Tibial artery (tissue), 4 donors: ENCODE data around the gene DZIP1.
"Not testable (repeated sequence)": the region's sequence is repeated elsewhere in the genome, so short reads cannot be mapped to it uniquely, and the experiment has no call there.

ENCODE experiments used
- DNase-seq, 2 donors: peaks; one replicate each; pipeline ENCODE4 v3.0.0-alpha.2; 2019
- H3K27ac ChIP-seq, 2 donors: fragments of 200-600 bp; sonication (generic) in 1 of 2; 1 replicate in 1 of 2; 2 replicates in 1 of 2; pipeline ENCODE4 v1.5.1; 2018 to 2019; ENCODE audit warnings: mild to moderate bottlenecking in 1 of 2
- H3K27me3 ChIP-seq, 2 donors: fragments of 200-600 bp; sonication (generic) in 1 of 2; one replicate each; pipeline versions ENCODE4 v1.5.1 to v1.6.0; 2016 to 2019
- H3K36me3 ChIP-seq, 3 donors: fragments of 200-600 bp; sonication (generic) in 2 of 3; one replicate each; pipeline ENCODE4 v1.5.1; 2016 to 2019; ENCODE audit warnings: mild to moderate bottlenecking in 2 of 3
- H3K4me1 ChIP-seq, 4 donors: fragments of 200-600 bp; sonication (generic) in 2 of 4; 1 replicate in 3 of 4; 2 replicates in 1 of 4; pipeline ENCODE4 v1.5.1; 2016 to 2019
- H3K4me3 ChIP-seq, 2 donors: fragments of 200-600 bp; sonication (generic) in 1 of 2; 1 replicate in 1 of 2; 2 replicates in 1 of 2; pipeline ENCODE4 v1.5.1; 2018 to 2019; ENCODE audit warnings: mild to moderate bottlenecking in 2 of 2
- H3K9me3 ChIP-seq, 3 donors: fragments of 200-600 bp; sonication (generic) in 1 of 3; one replicate each; pipeline ENCODE4 v1.5.1; 2016 to 2019
- intact Hi-C: fragments of 100-400 bp; cut with DNase I; formaldehyde crosslinking; loops from one replicate; pipeline ENCODE4 v1.15.0; 2023; ENCODE audit warnings: low total_unique reads
- TF ChIP-seq, protein P1 (sequence below), 2 experiments: fragments of 200-600 bp in 1 of 2; fragments of 450-650 bp in 1 of 2; IDR thresholded peaks; one replicate each; pipeline ENCODE4 v1.5.1; 2017 to 2019; ENCODE audit warnings: antibody characterized with exemption in 2 of 2, mild to moderate bottlenecking in 1 of 2, moderate library complexity in 1 of 2

DZIP1 gene

DNA sequence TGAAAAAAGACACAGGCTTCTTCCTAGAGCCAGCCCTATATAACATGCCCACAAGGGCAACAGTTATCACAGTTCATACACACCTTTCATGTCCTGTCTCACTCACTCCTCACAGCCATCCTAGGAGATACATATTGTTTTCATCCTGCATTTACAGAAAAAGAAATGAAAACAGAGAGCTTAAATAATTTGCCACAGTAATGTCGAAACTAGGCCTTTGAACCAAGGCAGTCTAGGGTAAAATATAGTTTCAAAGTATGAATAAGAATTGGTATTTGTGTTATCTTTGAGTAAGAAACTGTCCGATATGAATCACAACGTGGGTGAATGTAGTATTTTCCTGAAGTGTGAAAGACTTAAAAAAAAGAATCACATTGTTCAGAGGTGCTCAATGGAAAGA, 65.2 kb downstream of the DZIP1 start:
- DNase-seq, result no peak
- intact Hi-C loops, result no loop called here

DNA sequence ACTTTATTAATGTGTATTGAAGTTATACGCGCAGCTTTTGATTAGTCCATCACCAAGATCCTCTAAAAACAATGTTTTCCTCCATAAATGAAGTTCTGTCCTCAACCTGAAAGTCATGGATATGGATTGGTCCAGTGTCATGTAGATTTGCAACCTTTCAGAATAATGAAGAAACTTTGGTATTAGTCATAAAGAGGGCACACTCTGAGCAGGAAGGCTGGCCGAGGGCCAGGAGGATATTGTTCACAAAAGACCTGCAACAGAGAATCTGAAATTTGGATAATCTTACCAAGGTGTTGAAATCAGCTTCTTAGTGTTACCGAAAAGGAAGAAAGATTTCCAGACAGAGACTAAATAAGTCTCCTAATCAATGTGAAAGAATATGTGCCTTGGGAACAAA, 71.3 kb downstream of the DZIP1 start:
- Histone ChIP-seq H3K4me1 (no peaks in the 10 kb centered on the region), H3K27me3 (peaks cover 0 to 3% of the 10 kb centered on the region in 2 donors), H3K9me3 (no peaks in the 10 kb centered on the region), H3K4me3 (no peak overlapping the region), H3K27ac (no peak overlapping the region), H3K36me3 (no peaks in the 10 kb centered on the region)
- no peak for DNase-seq
- TF ChIP-seq, protein P1, sequence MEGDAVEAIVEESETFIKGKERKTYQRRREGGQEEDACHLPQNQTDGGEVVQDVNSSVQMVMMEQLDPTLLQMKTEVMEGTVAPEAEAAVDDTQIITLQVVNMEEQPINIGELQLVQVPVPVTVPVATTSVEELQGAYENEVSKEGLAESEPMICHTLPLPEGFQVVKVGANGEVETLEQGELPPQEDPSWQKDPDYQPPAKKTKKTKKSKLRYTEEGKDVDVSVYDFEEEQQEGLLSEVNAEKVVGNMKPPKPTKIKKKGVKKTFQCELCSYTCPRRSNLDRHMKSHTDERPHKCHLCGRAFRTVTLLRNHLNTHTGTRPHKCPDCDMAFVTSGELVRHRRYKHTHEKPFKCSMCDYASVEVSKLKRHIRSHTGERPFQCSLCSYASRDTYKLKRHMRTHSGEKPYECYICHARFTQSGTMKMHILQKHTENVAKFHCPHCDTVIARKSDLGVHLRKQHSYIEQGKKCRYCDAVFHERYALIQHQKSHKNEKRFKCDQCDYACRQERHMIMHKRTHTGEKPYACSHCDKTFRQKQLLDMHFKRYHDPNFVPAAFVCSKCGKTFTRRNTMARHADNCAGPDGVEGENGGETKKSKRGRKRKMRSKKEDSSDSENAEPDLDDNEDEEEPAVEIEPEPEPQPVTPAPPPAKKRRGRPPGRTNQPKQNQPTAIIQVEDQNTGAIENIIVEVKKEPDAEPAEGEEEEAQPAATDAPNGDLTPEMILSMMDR (IDR thresholded peaks at IDR 0.05), result no peak
- intact Hi-C loops, result no loop called here

More for the DNA sequence above, 65.2 kb downstream of the DZIP1 start:
- peaks cover 29 to 45% (median 30%) of the 10 kb centered on the region in 3 donors for H3K36me3 ChIP-seq
- H3K4me3 ChIP-seq, result no peak overlapping the region
- no peaks in the 10 kb centered on the region for H3K27me3 ChIP-seq
- no peak overlapping the region for H3K27ac ChIP-seq
- H3K4me1 ChIP-seq, result no peaks in the 10 kb centered on the region
- TF ChIP-seq, protein P1 (IDR thresholded peaks at IDR 0.05), result no peak
- no peaks in the 10 kb centered on the region for H3K9me3 ChIP-seq

DNA sequence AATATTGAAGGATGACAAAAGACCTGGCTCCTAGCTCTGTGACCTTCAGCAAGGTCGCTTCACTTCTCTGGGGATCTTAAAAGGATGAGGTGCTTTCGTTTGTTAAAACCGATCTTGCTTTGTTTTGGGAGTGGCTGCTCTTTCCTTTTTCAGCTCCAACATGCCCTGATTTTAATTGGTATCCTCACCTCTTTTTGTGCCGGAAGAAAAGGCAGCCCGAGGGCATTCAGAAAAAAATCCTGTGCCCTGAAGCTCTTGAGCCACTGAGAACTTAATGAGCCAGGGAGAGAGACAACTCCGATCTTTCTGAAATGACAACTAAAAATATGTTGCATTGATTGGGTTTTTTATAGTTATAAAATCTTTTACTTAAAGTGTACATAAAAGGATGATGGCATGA, 72.6 kb downstream of the DZIP1 start:
- Histone ChIP-seq H3K36me3 (no peaks in the 10 kb centered on the region), H3K9me3 (no peaks in the 10 kb centered on the region), H3K27ac (no peak overlapping the region), H3K4me1 (no peaks in the 10 kb centered on the region), H3K27me3 (peaks cover 0 to 4% of the 10 kb centered on the region in 2 donors), H3K4me3 (no peak overlapping the region)
- no peak for DNase-seq
- intact Hi-C loops, result no loop called here
- TF ChIP-seq, protein P1 (IDR thresholded peaks at IDR 0.05), result no peak

DNA sequence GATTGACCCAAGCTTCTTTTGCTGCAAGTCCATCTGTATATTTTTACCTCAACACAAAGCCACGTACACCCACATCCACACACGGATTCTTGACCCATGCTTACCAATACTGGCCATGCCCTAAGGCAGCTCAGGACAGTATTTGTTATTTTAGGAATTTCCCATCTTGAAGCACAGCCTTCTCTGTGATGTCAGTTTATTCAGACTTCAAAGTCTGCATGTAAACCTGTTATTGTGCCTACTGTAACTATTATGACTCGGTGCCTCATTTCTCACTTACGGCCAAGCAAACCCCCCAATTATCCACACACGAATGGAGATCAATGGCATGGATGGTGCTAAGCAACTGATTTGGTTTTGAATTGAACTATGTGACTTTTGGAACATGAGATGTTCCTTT, 74.5 kb downstream of the DZIP1 start:
- no peaks in the 10 kb centered on the region for H3K36me3 ChIP-seq
- no peak overlapping the region for H3K27ac ChIP-seq
- TF ChIP-seq, protein P1 (IDR thresholded peaks at IDR 0.05), result no peak
- no peak for DNase-seq
- no peak overlapping the region for H3K4me3 ChIP-seq
- peaks cover 0 to 4% of the 10 kb centered on the region in 2 donors for H3K27me3 ChIP-seq
- intact Hi-C loops, result no loop called here
- H3K4me1 ChIP-seq, result no peaks in the 10 kb centered on the region
- H3K9me3 ChIP-seq, result no peaks in the 10 kb centered on the region

DNA sequence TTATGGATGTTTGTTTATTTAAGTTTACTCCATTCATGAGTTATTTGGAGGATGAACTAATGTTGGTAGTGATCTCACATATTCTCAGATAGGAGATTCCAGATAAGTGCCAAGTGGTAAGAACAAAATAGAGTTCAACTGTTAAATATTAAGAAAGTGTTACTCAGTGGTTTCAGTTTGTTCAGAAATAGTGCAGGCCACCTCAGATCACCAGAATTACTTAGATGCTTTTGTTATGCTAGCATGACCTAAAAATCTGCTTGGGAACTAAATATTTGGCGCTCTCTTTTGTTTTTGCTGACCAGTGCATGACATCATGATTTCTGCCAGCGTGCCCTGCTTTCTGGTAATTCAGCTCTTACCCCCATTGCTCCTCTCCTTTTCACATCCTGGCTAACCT, 76.4 kb downstream of the DZIP1 start:
- Histone ChIP-seq H3K4me3 (no peak overlapping the region), H3K4me1 (no peaks in the 10 kb centered on the region), H3K36me3 (no peaks in the 10 kb centered on the region), H3K27me3 (peaks cover 0 to 4% of the 10 kb centered on the region in 2 donors), H3K9me3 (no peaks in the 10 kb centered on the region), H3K27ac (no peak overlapping the region)
- TF ChIP-seq, protein P1 (IDR thresholded peaks at IDR 0.05), result no peak
- intact Hi-C loops, result no loop called here
- DNase-seq, result no peak

DNA sequence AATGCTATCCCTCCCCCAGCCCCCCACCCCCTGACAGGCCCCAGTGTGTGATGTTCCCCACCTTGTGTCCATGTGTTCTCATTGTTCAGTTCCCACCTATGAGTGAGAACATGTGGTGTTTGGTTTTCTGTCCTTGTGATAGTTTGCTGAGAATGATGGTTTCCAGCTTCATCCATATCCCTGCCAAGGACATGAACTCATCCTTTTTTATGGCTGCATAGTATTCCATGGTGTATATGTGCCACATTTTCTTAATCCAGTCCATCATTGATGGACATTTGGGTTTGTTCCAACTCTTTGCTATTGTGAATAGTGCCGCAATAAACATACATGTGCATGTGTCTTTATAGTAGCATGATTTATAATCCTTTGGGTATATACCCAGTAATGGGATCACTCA, 78.7 kb downstream of the DZIP1 start:
- H3K9me3 ChIP-seq, H3K27ac ChIP-seq, DNase-seq, H3K36me3 ChIP-seq, intact Hi-C loops, H3K4me1 ChIP-seq, H3K27me3 ChIP-seq, H3K4me3 ChIP-seq: not testable (repeated sequence)
